Naive thymus-derived CD4-positive, alpha-beta T cell (primary cell): ENCODE data around the gene CRYGS. TPM values are rescaled to one million over a fixed set of nuclear protein-coding genes. Genes with fewer than 3 reads are reported as not detected.

Experiments
- ATAC-seq: fragments of 150-1000 bp; cut with Tn5 transposase; 2 replicates; pipeline ENCODE4 v1.10.0; 2021; ENCODE audit warnings: mild to moderate bottlenecking, moderate library complexity
- CTCF ChIA-PET: fragments of 350-600 bp; sonication (Branson Sonifier 250); formaldehyde crosslinking; loops from one replicate; lab custom pipeline; 2021; ENCODE audit warnings: antibody characterized with exemption; lab: Charles Lee
- POLR2A ChIA-PET: fragments of 350-600 bp; sonication (Branson Sonifier 250); formaldehyde crosslinking; loops from one replicate; lab custom pipeline; 2021; ENCODE audit warnings: antibody characterized with exemption, inconsistent platforms; lab: Charles Lee
- DNase-seq, 9 donors: peaks; one replicate each; pipeline versions ENCODE4 v3.0.0 to v3.0.0-alpha.2; 2020 to 2022; ENCODE audit warnings: mixed read lengths in 1 of 9
- H3K27ac ChIP-seq: one replicate; pipeline ENCODE4 v1.7.0; 2013; ENCODE audit warnings: mild to moderate bottlenecking, low read depth, low read length, moderate library complexity
- H3K27me3 ChIP-seq, 2 donors: one replicate each; pipeline ENCODE4 v1.7.0; 2013; ENCODE audit warnings: low read length in 2 of 2, mild to moderate bottlenecking in 2 of 2, moderate library complexity in 2 of 2; ENCODE audit not compliant: control insufficient read depth in 2 of 2, insufficient read depth in 2 of 2
- H3K36me3 ChIP-seq, 3 experiments: 1 replicate in 2 of 3; 2 replicates in 1 of 3; pipeline ENCODE4 v1.7.0; 2013; ENCODE audit warnings: low read length in 3 of 3, mild to moderate bottlenecking in 3 of 3, moderate library complexity in 1 of 3; ENCODE audit not compliant: insufficient read depth in 3 of 3, control insufficient read depth in 2 of 3
- H3K4me1 ChIP-seq, 2 donors: one replicate each; pipeline ENCODE4 v1.7.0; 2013; ENCODE audit warnings: low read length in 2 of 2, mild to moderate bottlenecking in 2 of 2, moderate library complexity in 1 of 2; ENCODE audit not compliant: control insufficient read depth in 2 of 2, insufficient read depth in 2 of 2
- H3K4me3 ChIP-seq: 2 replicates; pipeline ENCODE4 v1.7.0; 2013; ENCODE audit warnings: mild to moderate bottlenecking, low read length
- H3K9me3 ChIP-seq, 3 experiments: 1 replicate in 2 of 3; 2 replicates in 1 of 3; pipeline ENCODE4 v1.7.0; 2013; ENCODE audit warnings: low read length in 3 of 3; ENCODE audit not compliant: control insufficient read depth in 2 of 3
- H3K27ac Mint-ChIP-seq, 9 donors: one replicate each; pipeline ENCODE4 v1.8.0; 2020 to 2022; ENCODE audit warnings: mixed read lengths in 9 of 9, mild to moderate bottlenecking in 8 of 9, moderate library complexity in 5 of 9, inconsistent platforms in 2 of 9
- H3K27me3 Mint-ChIP-seq, 5 donors: one replicate each; pipeline ENCODE4 v1.8.0; 2021 to 2022; ENCODE audit warnings: mixed read lengths in 5 of 5, mild to moderate bottlenecking in 1 of 5
- H3K36me3 Mint-ChIP-seq, 5 donors: one replicate each; pipeline ENCODE4 v1.8.0; 2020 to 2022; ENCODE audit warnings: mixed read lengths in 5 of 5, mild to moderate bottlenecking in 3 of 5, inconsistent platforms in 1 of 5
- H3K4me1 Mint-ChIP-seq, 7 donors: one replicate each; pipeline ENCODE4 v1.8.0; 2020 to 2022; ENCODE audit warnings: mixed read lengths in 7 of 7, mild to moderate bottlenecking in 3 of 7, inconsistent platforms in 1 of 7
- H3K4me3 Mint-ChIP-seq, 10 donors: one replicate each; pipeline ENCODE4 v1.8.0; 2020 to 2022; ENCODE audit warnings: mild to moderate bottlenecking in 10 of 10, mixed read lengths in 10 of 10, moderate library complexity in 6 of 10, inconsistent platforms in 2 of 10
- H3K9me3 Mint-ChIP-seq, 11 donors: one replicate each; pipeline ENCODE4 v1.8.0; 2020 to 2022; ENCODE audit warnings: mixed read lengths in 11 of 11, mild to moderate bottlenecking in 4 of 11, inconsistent platforms in 1 of 11, moderate library complexity in 1 of 11
- intact Hi-C, 2 donors: fragments of 100-400 bp; cut with micrococcal nuclease; formaldehyde crosslinking; loops; one replicate each; pipeline ENCODE4 v1.15.1; 2023
- polyA plus RNA-seq, 2 donors: library from polyadenylated mRNA; unstranded; fragments of 300-500 nt; fragmentation: Illumina TruSeq; gene quantifications; one replicate each; pipeline ENCODE4 v1.2.3, GENCODE V29; 2021
- total RNA-seq, 6 experiments: library from RNA in 5 of 6; stranded (reverse) in 5 of 6; gene quantifications; 1 replicate in 5 of 6; 2 replicates in 1 of 6; pipeline ENCODE4 v1.2.3 and lab custom pipeline; 2021 to 2026

CRYGS gene
- total and polyA plus RNA-seq, 7 experiments from 2014 or later = 0.26 to 13.9 (median 4.5) TPM; not detected in 1

- Mint-ChIP-seq H3K27ac (no peak overlapping the region), H3K27me3 (no peaks in the 10 kb centered on the region), H3K4me1 (no peaks in the 10 kb centered on the region), H3K36me3 (peaks cover 3 to 37% (median 19%) of the 10 kb centered on the region in 5 donors), H3K9me3 (no peaks in the 10 kb centered on the region), H3K4me3 (no peak overlapping the region)
- Histone ChIP-seq H3K4me3 (no peak overlapping the region), H3K27ac (no peak overlapping the region), H3K27me3 (no peaks in the 10 kb centered on the region), H3K36me3 (peaks cover 6 to 53% (median 8%) of the 10 kb centered on the region in 3 experiments), H3K9me3 (no peaks in the 10 kb centered on the region), H3K4me1 (no peaks in the 10 kb centered on the region)
- intact Hi-C loops = no loop called here
- ATAC-seq = no peak
- DNase-seq = no peak
- CTCF ChIA-PET = interaction anchor here (1.1 to 1.2 kb wide), 2 partner anchors 10 to 15 kb away, joined by 3 read pairs; no protein-coding TSS in a partner anchor
- POLR2A ChIA-PET = interaction anchor here (0.6 kb wide), 1 partner anchor 18 kb away, joined by 3 read pairs; no protein-coding TSS in a partner anchor
Measured at GRCh38 chr3:186551387-186551786, 7.2 kb upstream of the CRYGS start.

DNA sequence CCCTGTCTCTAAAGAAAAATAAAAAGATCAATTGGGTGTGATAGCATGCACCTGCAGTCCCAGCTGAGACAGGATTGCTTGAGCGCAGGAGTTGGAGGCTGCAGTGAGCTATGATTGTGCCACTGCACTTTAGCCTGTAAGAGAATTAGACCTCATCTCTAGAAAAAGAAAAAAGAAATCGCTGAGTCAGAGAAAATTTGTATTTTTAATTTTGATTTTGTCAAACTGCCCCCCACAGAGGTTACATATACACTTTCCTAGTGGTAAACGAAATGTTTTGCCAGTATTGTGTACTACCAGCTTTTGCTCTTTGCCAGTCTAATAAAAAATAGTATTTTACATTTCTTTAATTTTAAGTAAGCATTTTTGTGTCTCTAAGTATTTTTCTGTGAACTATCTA is 5.3 kb upstream of the CRYGS start:
- Histone ChIP-seq H3K27me3 (no peaks in the 10 kb centered on the region), H3K4me1 (no peaks in the 10 kb centered on the region), H3K36me3 (peaks cover under 1 to 42% (median 2%) of the 10 kb centered on the region in 3 experiments), H3K27ac (no peak overlapping the region), H3K4me3 (no peak overlapping the region), H3K9me3 (no peaks in the 10 kb centered on the region)
- Mint-ChIP-seq H3K9me3 (no peaks in the 10 kb centered on the region), H3K4me1 (no peaks in the 10 kb centered on the region), H3K27ac (no peak overlapping the region), H3K27me3 (no peaks in the 10 kb centered on the region), H3K36me3 (peaks cover 0 to 30% (median 15%) of the 10 kb centered on the region in 5 donors), H3K4me3 (no peak overlapping the region)
- intact Hi-C loops = no loop called here
- POLR2A ChIA-PET = no interaction called here
- no peak for DNase-seq
- ATAC-seq = no peak
- CTCF ChIA-PET = interaction anchor here (0.7 to 3.6 kb wide), 3 partner anchors 9 to 67 kb away, joined by 3 to 16 read pairs (median 4); no protein-coding TSS in a partner anchor

GRCh38 chr3:186540835-186541226 is 3.3 kb downstream of the CRYGS start:
- no peaks in the 10 kb centered on the region for H3K9me3 Mint-ChIP-seq
- ATAC-seq (no peak), DNase-seq (no peak)
- Histone ChIP-seq H3K9me3 (no peaks in the 10 kb centered on the region), H3K27ac (no peak overlapping the region), H3K36me3 (no peaks in the 10 kb centered on the region), H3K4me1 (peaks cover 3% of the 10 kb centered on the region in 2 donors), H3K27me3 (no peaks in the 10 kb centered on the region), H3K4me3 (no peak overlapping the region)
- intact Hi-C loops = loop anchor here (1.0 to 5.0 kb wide), 10 partner anchors 22 to 881 kb away; partner anchors contain the start of gene ETV5 (in 1 of the 2)
- H3K4me1 Mint-ChIP-seq = peaks cover 7 to 21% (median 8%) of the 10 kb centered on the region in 7 donors
- ChIA-PET POLR2A (interaction anchor here (0.6 to 2.0 kb wide), 4 partner anchors 201 to 631 kb away, joined by 3 to 6 read pairs (median 4); partner anchors contain the start of gene TRA2B), CTCF (interaction anchor here (0.6 to 5.0 kb wide), 20 partner anchors 8 to 597 kb away, joined by 3 to 99 read pairs (median 7); no protein-coding TSS in a partner anchor)
- H3K27me3 Mint-ChIP-seq = no peaks in the 10 kb centered on the region
- peak overlapping the region in 4 of 9 donors; percentile 13 to 73 (median 41) for H3K27ac Mint-ChIP-seq
- H3K36me3 Mint-ChIP-seq = peaks cover 0 to 7% (median 3%) of the 10 kb centered on the region in 5 donors
- no peak overlapping the region for H3K4me3 Mint-ChIP-seq

DNA sequence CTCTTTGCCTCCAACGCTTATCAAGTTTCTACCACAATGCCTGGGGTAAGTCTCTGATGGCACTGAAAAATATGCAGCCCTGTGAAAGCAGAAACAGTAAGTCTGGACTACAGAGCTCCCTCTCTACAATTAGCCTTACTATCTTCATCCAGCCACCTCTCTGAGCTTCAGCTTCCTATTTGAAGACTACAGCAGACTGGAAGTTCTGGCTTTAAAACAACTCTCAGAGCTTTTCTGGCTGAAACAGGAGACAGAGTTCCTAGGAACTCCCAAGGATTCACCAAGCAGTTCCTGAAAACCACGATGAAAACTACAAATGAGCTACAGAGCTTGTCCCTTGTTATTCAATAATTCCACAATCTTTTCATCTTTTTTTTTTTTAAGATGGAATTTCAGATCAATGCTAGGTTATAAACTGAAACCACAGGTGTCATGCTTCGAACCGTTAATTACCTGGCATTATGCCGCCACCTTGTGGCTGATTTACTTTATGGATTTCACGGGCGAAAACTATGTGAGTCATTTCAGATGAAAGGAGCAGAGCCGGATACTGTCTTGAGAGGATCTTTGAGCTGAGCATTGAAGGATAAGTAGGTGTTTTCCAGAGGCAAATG is 3.9 kb downstream of the CRYGS start:
- Histone ChIP-seq H3K27me3 (no peaks in the 10 kb centered on the region), H3K4me3 (no peak overlapping the region), H3K36me3 (no peaks in the 10 kb centered on the region), H3K9me3 (no peaks in the 10 kb centered on the region), H3K4me1 (peaks cover 3% of the 10 kb centered on the region in 2 donors), H3K27ac (no peak overlapping the region)
- H3K9me3 Mint-ChIP-seq = no peaks in the 10 kb centered on the region
- H3K27ac Mint-ChIP-seq = peak overlapping the region in 4 of 9 donors; percentile 13 to 73 (median 41)
- intact Hi-C loops = loop anchor here (1.0 to 5.0 kb wide), 10 partner anchors 22 to 880 kb away; partner anchors contain the start of gene ETV5 (in 1 of the 2)
- DNase-seq (peak; percentile 48 to 84 (median 81)), ATAC-seq (peak; percentile 98)
- ChIA-PET POLR2A (interaction anchor here (0.6 to 2.0 kb wide), 6 partner anchors 36 to 632 kb away, joined by 3 to 6 read pairs (median 4); partner anchors contain the start of gene TRA2B), CTCF (interaction anchor here (0.6 to 5.0 kb wide), 30 partner anchors 9 to 952 kb away, joined by 3 to 99 read pairs (median 5); no protein-coding TSS in a partner anchor)
- peak overlapping the region in 1 of 10 donors; percentile 20 for H3K4me3 Mint-ChIP-seq
- peaks cover 0 to 7% (median 3%) of the 10 kb centered on the region in 5 donors for H3K36me3 Mint-ChIP-seq
- no peaks in the 10 kb centered on the region for H3K27me3 Mint-ChIP-seq
- peaks cover 7 to 24% (median 8%) of the 10 kb centered on the region in 7 donors for H3K4me1 Mint-ChIP-seq

DNA sequence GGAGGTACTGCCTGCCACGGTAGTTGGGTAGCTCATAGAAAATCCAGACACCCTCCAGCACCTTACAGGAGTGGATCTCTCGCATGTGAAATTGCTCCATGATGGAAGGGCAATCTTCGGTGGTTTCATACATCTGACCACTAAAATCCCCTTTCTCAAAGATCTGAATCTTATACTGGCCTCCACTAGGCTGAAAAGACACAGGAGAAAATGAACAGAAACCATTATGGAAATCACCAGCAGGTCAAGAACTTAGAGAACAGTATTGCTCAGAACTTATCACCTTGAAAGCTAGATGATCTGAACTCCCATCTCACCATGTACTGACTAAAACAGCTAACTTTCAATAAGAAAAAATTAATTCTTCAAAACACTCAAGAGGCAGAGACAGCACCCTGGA is 5.4 kb downstream of the CRYGS start:
- peaks cover 12 to 13% of the 10 kb centered on the region in 2 donors for H3K4me1 ChIP-seq
- Mint-ChIP-seq H3K9me3 (no peaks in the 10 kb centered on the region), H3K27me3 (no peaks in the 10 kb centered on the region), H3K4me3 (no peak overlapping the region), H3K36me3 (peaks cover 0 to 4% (median 0%) of the 10 kb centered on the region in 5 donors), H3K27ac (no peak overlapping the region), H3K4me1 (peaks cover 17 to 38% (median 22%) of the 10 kb centered on the region in 7 donors)
- no peak for ATAC-seq
- no peak for DNase-seq
- POLR2A ChIA-PET = interaction anchor here (1.4 kb wide), 1 partner anchor 285 kb away, joined by 3 read pairs; no protein-coding TSS in a partner anchor
- CTCF ChIA-PET = interaction anchor here (0.9 to 5.0 kb wide), 7 partner anchors 10 to 560 kb away, joined by 3 to 99 read pairs (median 19); no protein-coding TSS in a partner anchor
- no peaks in the 10 kb centered on the region for H3K36me3 ChIP-seq
- no peaks in the 10 kb centered on the region for H3K27me3 ChIP-seq
- no peaks in the 10 kb centered on the region for H3K9me3 ChIP-seq
- intact Hi-C loops = loop anchor here in 1 of 2 donors (10.0 kb wide), 1 partner anchor 124 kb away; no protein-coding TSS in a partner anchor
- H3K27ac ChIP-seq = no peak overlapping the region
- no peak overlapping the region for H3K4me3 ChIP-seq
